GM18520 (cell line): ENCODE results near the gene PSMB7.

Experiments used
- ATAC-seq: cut with Tn5 transposase; IDR thresholded peaks from one replicate; pipeline ENCODE4 v1.9.1; 2021; ENCODE audit not compliant: unreplicated experiment

Gene PSMB7

DNA sequence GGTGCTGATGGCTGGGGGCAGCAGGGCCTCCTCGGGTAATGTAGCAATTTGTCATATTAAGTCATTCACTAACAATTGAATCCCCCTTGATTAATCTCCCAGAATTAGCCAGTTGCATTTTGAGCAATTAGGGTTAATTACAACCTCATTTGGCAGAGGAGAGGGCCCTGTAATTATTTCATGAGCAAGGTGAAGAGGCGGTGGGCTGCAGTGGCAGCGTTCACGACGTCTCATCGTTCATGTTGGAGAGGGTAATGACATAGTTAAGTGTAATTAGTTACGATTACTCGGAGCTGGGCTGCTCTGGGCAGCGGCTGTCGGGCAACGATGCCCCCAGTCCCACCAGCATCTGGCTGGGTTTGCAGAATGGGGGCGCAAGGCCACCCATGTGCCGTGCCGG, 111.5 kb downstream of the PSMB7 start:
- ATAC-seq = no peak
